NK-92 treated with Interleukin-12 subunit alpha and Interleukin-12 subunit beta, amount 100 ng/mL, for 24 hours (cell line): ENCODE results near the gene LRRC51.
"Not testable (repeated sequence)": the region's sequence is repeated elsewhere in the genome, so short reads cannot be mapped to it uniquely, and the experiment has no call there.

Experiments used
- DNase-seq: peaks from one replicate; lab custom pipeline; 2025; lab: John Stamatoyannopoulos, UW

The LRRC51 gene

GRCh38 chr11:72140661-72141060 lies 60.0 kb downstream of the LRRC51 start:
- no peak for DNase-seq

- no peak for DNase-seq
Measured at GRCh38 chr11:72141066-72141465, 60.4 kb downstream of the LRRC51 start.

GRCh38 chr11:72142086-72142485 lies 61.4 kb downstream of the LRRC51 start:
- DNase-seq = not testable (repeated sequence)

GRCh38 chr11:72142543-72142942 lies 61.9 kb downstream of the LRRC51 start:
- DNase-seq = not testable (repeated sequence)

GRCh38 chr11:72144807-72145565 lies 64.3 kb downstream of the LRRC51 start:
- DNase-seq = no peak
